Tibial artery (tissue), 4 donors: ENCODE measurements around the gene MACROD2.

ENCODE experiments used
- DNase-seq, 2 donors: peaks; one replicate each; pipeline ENCODE4 v3.0.0-alpha.2; 2019
- H3K27ac ChIP-seq, 2 donors: fragments of 200-600 bp; sonication (generic) in 1 of 2; 1 replicate in 1 of 2; 2 replicates in 1 of 2; pipeline ENCODE4 v1.5.1; 2018 to 2019; ENCODE audit warnings: mild to moderate bottlenecking in 1 of 2
- H3K27me3 ChIP-seq, 2 donors: fragments of 200-600 bp; sonication (generic) in 1 of 2; one replicate each; pipeline versions ENCODE4 v1.5.1 to v1.6.0; 2016 to 2019
- H3K36me3 ChIP-seq, 3 donors: fragments of 200-600 bp; sonication (generic) in 2 of 3; one replicate each; pipeline ENCODE4 v1.5.1; 2016 to 2019; ENCODE audit warnings: mild to moderate bottlenecking in 2 of 3
- H3K4me1 ChIP-seq, 4 donors: fragments of 200-600 bp; sonication (generic) in 2 of 4; 1 replicate in 3 of 4; 2 replicates in 1 of 4; pipeline ENCODE4 v1.5.1; 2016 to 2019
- H3K4me3 ChIP-seq, 2 donors: fragments of 200-600 bp; sonication (generic) in 1 of 2; 1 replicate in 1 of 2; 2 replicates in 1 of 2; pipeline ENCODE4 v1.5.1; 2018 to 2019; ENCODE audit warnings: mild to moderate bottlenecking in 2 of 2
- H3K9me3 ChIP-seq, 3 donors: fragments of 200-600 bp; sonication (generic) in 1 of 3; one replicate each; pipeline ENCODE4 v1.5.1; 2016 to 2019
- intact Hi-C: fragments of 100-400 bp; cut with DNase I; formaldehyde crosslinking; loops from one replicate; pipeline ENCODE4 v1.15.0; 2023; ENCODE audit warnings: low total_unique reads
- TF ChIP-seq, protein P1 (sequence below), 2 experiments: fragments of 200-600 bp in 1 of 2; fragments of 450-650 bp in 1 of 2; IDR thresholded peaks; one replicate each; pipeline ENCODE4 v1.5.1; 2017 to 2019; ENCODE audit warnings: antibody characterized with exemption in 2 of 2, mild to moderate bottlenecking in 1 of 2, moderate library complexity in 1 of 2

Gene MACROD2

DNA sequence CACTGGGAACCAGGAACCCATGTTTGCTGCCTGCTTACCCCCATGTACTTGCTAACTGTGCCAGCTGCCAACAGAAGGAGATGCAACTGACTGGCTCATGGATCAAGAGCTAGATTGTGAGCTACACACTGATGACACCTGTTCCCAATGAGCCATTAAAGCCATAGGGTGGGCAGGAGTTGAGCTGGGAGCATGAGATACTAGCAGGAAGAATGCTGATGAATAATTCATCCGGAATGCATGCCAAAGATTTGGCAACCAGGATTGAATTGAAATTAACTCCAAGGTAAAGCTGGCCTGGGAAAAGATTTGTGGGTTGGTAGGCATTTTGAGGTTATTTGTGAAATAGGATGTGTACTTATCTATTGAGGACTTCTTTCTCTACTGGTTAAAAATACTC, 1946.8 kb downstream of the MACROD2 start:
- Histone ChIP-seq H3K27ac (no peak overlapping the region), H3K27me3 (no peaks in the 10 kb centered on the region), H3K4me1 (peaks cover 0 to 8% (median 0%) of the 10 kb centered on the region in 4 donors), H3K9me3 (peaks cover 0 to 7% (median 6%) of the 10 kb centered on the region in 3 donors), H3K36me3 (no peaks in the 10 kb centered on the region), H3K4me3 (no peak overlapping the region)
- DNase-seq = no peak
- intact Hi-C loops = no loop called here
- TF ChIP-seq, protein P1, sequence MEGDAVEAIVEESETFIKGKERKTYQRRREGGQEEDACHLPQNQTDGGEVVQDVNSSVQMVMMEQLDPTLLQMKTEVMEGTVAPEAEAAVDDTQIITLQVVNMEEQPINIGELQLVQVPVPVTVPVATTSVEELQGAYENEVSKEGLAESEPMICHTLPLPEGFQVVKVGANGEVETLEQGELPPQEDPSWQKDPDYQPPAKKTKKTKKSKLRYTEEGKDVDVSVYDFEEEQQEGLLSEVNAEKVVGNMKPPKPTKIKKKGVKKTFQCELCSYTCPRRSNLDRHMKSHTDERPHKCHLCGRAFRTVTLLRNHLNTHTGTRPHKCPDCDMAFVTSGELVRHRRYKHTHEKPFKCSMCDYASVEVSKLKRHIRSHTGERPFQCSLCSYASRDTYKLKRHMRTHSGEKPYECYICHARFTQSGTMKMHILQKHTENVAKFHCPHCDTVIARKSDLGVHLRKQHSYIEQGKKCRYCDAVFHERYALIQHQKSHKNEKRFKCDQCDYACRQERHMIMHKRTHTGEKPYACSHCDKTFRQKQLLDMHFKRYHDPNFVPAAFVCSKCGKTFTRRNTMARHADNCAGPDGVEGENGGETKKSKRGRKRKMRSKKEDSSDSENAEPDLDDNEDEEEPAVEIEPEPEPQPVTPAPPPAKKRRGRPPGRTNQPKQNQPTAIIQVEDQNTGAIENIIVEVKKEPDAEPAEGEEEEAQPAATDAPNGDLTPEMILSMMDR (IDR thresholded peaks at IDR 0.05) = no peak

DNA sequence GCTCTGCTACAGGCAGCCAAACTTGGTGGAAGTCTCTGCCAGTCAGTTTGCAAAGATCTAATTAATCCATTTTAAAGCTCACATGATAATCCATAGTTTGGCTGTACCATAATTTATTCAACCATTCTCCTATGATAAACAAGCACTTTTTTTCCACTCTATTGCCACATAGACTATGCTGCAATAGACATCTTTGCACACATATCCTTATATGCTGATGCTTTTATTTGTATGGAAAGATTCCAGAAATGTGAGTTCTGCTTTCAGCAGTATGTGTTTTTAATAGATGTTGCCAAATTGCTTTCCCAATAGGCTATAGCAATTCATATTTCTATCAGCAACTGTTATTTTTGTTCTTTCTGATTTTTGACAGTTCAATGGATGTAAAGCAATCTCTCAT, 1950.0 kb downstream of the MACROD2 start:
- no peaks in the 10 kb centered on the region for H3K36me3 ChIP-seq
- H3K4me1 ChIP-seq = peaks cover 0 to 8% (median 0%) of the 10 kb centered on the region in 4 donors
- no peak overlapping the region for H3K27ac ChIP-seq
- H3K27me3 ChIP-seq = no peaks in the 10 kb centered on the region
- no peak for DNase-seq
- TF ChIP-seq, protein P1 (IDR thresholded peaks at IDR 0.05) = no peak
- no peak overlapping the region for H3K4me3 ChIP-seq
- H3K9me3 ChIP-seq = no peaks in the 10 kb centered on the region
- intact Hi-C loops = no loop called here

DNA sequence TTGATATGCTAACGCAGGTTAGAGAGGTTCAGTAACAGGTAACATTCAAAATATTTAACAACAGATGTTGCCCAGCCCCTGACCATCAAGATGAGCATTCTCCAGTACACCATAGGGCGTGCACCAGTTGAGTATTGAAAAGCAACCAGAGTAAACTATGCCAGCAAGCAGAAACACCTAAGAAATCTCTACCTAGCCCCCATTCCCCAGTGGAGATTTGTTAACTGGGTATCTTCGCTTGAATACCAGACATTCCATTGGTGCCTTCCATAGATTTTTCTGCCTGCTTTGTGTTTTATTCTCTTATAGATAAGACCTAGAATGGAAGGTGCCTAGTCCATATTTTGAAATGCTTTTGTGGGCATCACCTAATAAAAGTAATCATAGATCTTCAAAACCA, 1954.1 kb downstream of the MACROD2 start:
- intact Hi-C loops = no loop called here
- Histone ChIP-seq H3K4me3 (no peak overlapping the region), H3K27me3 (no peaks in the 10 kb centered on the region), H3K36me3 (no peaks in the 10 kb centered on the region), H3K27ac (no peak overlapping the region), H3K9me3 (no peaks in the 10 kb centered on the region), H3K4me1 (no peaks in the 10 kb centered on the region)
- TF ChIP-seq, protein P1 (IDR thresholded peaks at IDR 0.05) = no peak
- DNase-seq = no peak

DNA sequence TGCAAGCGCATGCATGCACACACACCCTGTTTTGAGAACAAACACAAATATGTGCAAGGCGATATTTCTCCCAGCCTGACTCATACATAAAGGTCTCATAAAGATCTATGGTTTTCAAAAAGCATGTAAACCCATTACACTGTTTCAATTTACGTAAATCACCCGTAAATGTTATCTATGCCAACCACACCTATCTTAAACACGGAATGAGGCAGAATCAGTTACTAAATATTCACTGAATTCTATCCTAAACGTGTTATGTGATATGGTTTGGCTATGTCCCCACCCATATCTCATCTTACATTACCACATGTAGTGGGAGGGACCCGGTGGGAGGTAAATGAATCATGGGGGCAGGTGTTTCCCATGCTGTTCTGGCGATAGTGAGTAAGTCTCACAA, 1956.3 kb downstream of the MACROD2 start:
- TF ChIP-seq, protein P1 (IDR thresholded peaks at IDR 0.05) = no peak
- no peak for DNase-seq
- no peaks in the 10 kb centered on the region for H3K27me3 ChIP-seq
- no peaks in the 10 kb centered on the region for H3K36me3 ChIP-seq
- intact Hi-C loops = no loop called here
- H3K4me3 ChIP-seq = no peak overlapping the region
- H3K9me3 ChIP-seq = no peaks in the 10 kb centered on the region
- no peaks in the 10 kb centered on the region for H3K4me1 ChIP-seq
- H3K27ac ChIP-seq = no peak overlapping the region

DNA sequence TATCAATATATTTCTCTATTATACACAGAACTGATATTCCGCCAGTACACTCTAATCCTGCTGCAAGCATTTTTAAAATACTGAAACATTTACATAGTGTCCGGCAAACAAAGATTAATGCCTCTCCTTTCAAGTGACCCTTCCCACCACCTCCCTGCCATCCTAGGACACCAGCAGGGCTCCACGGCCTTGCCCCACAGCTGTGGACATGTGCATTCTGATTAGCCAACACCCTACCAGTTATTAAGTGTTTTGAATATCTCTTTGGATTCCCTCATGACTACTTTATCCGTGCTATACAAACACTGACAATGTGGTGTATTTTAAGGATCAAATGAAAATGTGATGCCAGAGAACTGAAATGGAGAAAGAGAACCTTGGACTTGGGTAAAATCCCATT, 1962.8 kb downstream of the MACROD2 start:
- TF ChIP-seq, protein P1 (IDR thresholded peaks at IDR 0.05) = no peak
- Histone ChIP-seq H3K4me1 (no peaks in the 10 kb centered on the region), H3K9me3 (no peaks in the 10 kb centered on the region), H3K36me3 (no peaks in the 10 kb centered on the region), H3K27ac (no peak overlapping the region), H3K4me3 (no peak overlapping the region), H3K27me3 (no peaks in the 10 kb centered on the region)
- intact Hi-C loops = no loop called here
- no peak for DNase-seq

DNA sequence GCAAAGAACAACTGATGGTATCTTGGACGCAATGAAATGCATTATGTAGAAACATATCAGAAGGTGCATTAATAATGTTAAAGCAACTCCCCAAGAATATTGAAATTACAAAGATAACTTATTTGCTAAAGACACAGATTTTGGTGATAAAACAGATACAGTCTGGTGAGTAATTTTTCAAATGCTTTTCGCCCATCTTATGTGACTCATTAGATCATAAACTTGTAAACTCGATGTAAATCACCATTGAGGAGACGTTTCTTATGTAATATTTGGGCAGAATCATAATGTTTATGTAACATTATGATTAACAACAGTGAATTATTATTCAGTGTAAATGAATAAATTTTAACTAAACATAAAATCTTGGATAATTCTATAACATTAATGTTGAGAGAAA, 1969.8 kb downstream of the MACROD2 start:
- Histone ChIP-seq H3K4me3 (no peak overlapping the region), H3K27ac (no peak overlapping the region), H3K4me1 (no peaks in the 10 kb centered on the region), H3K36me3 (no peaks in the 10 kb centered on the region), H3K9me3 (no peaks in the 10 kb centered on the region), H3K27me3 (no peaks in the 10 kb centered on the region)
- intact Hi-C loops = no loop called here
- DNase-seq = no peak
- TF ChIP-seq, protein P1 (IDR thresholded peaks at IDR 0.05) = no peak
